K562 (cell line): ENCODE results near the gene RAI1. TPM values are rescaled to one million over a fixed set of nuclear protein-coding genes. Genes with fewer than 3 reads are reported as not detected.
A peak's percentile ranks its signal among the peaks of the same experiment; 100 is the strongest.

Experiments used
- ATAC-seq: fragments of 200-7000 bp; cut with Tn5 transposase; 3 replicates; pipeline ENCODE4 v1.9.1; 2020; ENCODE audit warnings: moderate library complexity
- BruUV-seq: library from RNA; stranded (reverse); fragments of 400-500 nt; replicated peaks from 2 replicates; lab custom pipeline; 2021; lab: Mats Ljungman, UMichigan
- CTCF ChIA-PET: fragments of 300-600 bp; formaldehyde crosslinking; extraction: SDS; loops from one replicate; lab custom pipeline; 2021; ENCODE audit warnings: low intra/inter-chr PET ratio; lab: Yijun Ruan, JAX
- POLR2A ChIA-PET: fragments of 300-600, 350-650 bp; sonication (Branson Sonifier 250); formaldehyde crosslinking; extraction: SDS; loops from one replicate; lab custom pipeline; 2021; ENCODE audit warnings: antibody characterized with exemption, inconsistent platforms; lab: Yijun Ruan, JAX
- DNase-seq, 4 experiments: peaks; one replicate each; pipeline versions ENCODE4 v3.0.0 to v3.0.0-alpha.2; 2011 to 2018; ENCODE audit warnings: low spot score in 3 of 4, mixed read lengths in 3 of 4; ENCODE audit errors: extremely low read depth in 1 of 4
- FAIRE-seq: peaks from 2 replicates; lab custom pipeline; 2011; peaks lifted over from hg19 to GRCh38; lab: Jason Lieb, UNC
- H2AFZ ChIP-seq: 2 replicates; pipeline ENCODE4 v1.6.0; 2011; ENCODE audit warnings: low read depth, low read length, control low read depth, inconsistent platforms
- H3K27ac ChIP-seq: fragments of 200-600 bp; 3 replicates; pipeline ENCODE4 v1.8.0; 2011; ENCODE audit warnings: low read depth, mild to moderate bottlenecking, control low read depth, inconsistent platforms, low read length, moderate library complexity, mixed read lengths; ENCODE audit errors: extremely low read depth
- H3K27me3 ChIP-seq, 2 experiments: fragments of 300-600 bp in 1 of 2; 2 replicates in 1 of 2; 3 replicates in 1 of 2; pipeline versions ENCODE4 v1.6.0 to v1.8.0; 2011; ENCODE audit warnings: inconsistent platforms in 2 of 2, low read length in 2 of 2, mild to moderate bottlenecking in 1 of 2, mixed read lengths in 1 of 2, moderate library complexity in 1 of 2; ENCODE audit not compliant: control insufficient read depth in 2 of 2, insufficient read depth in 2 of 2
- H3K36me3 ChIP-seq: fragments of 300-600 bp; 3 replicates; pipeline ENCODE4 v1.8.0; 2011; ENCODE audit warnings: mild to moderate bottlenecking, low read length, inconsistent platforms; ENCODE audit not compliant: control insufficient read depth, insufficient read depth
- H3K4me1 ChIP-seq, 2 experiments: fragments of 200-600 bp in 1 of 2; replicated peaks in 1 of 2; 2 replicates in 1 of 2; 3 replicates in 1 of 2; pipeline versions ENCODE4 v1.5.1 to v1.8.0; 2011; ENCODE audit warnings: inconsistent platforms in 2 of 2, low read length in 2 of 2, mild to moderate bottlenecking in 1 of 2, mixed read lengths in 1 of 2, moderate library complexity in 1 of 2; ENCODE audit not compliant: control insufficient read depth in 2 of 2, insufficient read depth in 2 of 2
- H3K4me2 ChIP-seq: 2 replicates; pipeline ENCODE4 v1.6.1; 2011; ENCODE audit warnings: low read length, control low read depth, inconsistent platforms, mixed read lengths; ENCODE audit not compliant: insufficient read depth
- H3K4me3 ChIP-seq: fragments of 200-600 bp; sonication (generic), shearing (Covaris generic); 2 replicates; pipeline ENCODE4 v1.5.1; 2016; ENCODE audit warnings: control low read depth, inconsistent platforms
- H3K79me2 ChIP-seq: fragments of 200-600 bp; 3 replicates; pipeline ENCODE4 v1.8.0; 2011; ENCODE audit warnings: low read length, inconsistent platforms; ENCODE audit not compliant: control insufficient read depth, insufficient read depth
- H3K9ac ChIP-seq, 2 experiments: 2 replicates each; pipeline versions ENCODE4 v1.6.0 to v1.6.1; 2011; ENCODE audit warnings: low read depth in 2 of 2, low read length in 2 of 2, control low read depth in 1 of 2, inconsistent platforms in 1 of 2, mild to moderate bottlenecking in 1 of 2, mixed read lengths in 1 of 2; ENCODE audit not compliant: insufficient read depth in 1 of 2
- H3K9me1 ChIP-seq: one replicate; pipeline ENCODE4 v1.6.0; 2011; ENCODE audit warnings: inconsistent platforms, mild to moderate bottlenecking, low read length, moderate library complexity; ENCODE audit not compliant: control insufficient read depth, insufficient read depth
- H3K9me3 ChIP-seq: replicated peaks from 2 replicates; pipeline ENCODE4 v1.5.1; 2011; ENCODE audit warnings: low read depth, low read length, inconsistent platforms; ENCODE audit not compliant: control insufficient read depth, insufficient read depth
- H4K20me1 ChIP-seq: replicated peaks from 2 replicates; pipeline ENCODE4 v1.6.1; 2011; ENCODE audit warnings: low read length, inconsistent platforms, mixed read lengths; ENCODE audit not compliant: control insufficient read depth, insufficient read depth
- ELF1 ChIP-seq: fragments of 200-800 bp; sonication (Bioruptor generic); IDR thresholded peaks from 2 replicates; pipeline ENCODE4 v1.6.1; 2016; ENCODE audit warnings: missing genetic modification characterization, missing compliant biosample characterization
- FOS ChIP-seq: IDR thresholded peaks from 3 replicates; pipeline ENCODE4 v1.6.1; 2011; ENCODE audit not compliant: insufficient read length; ENCODE audit errors: extremely low read depth
- KLF6 ChIP-seq: fragments of 250-450 bp; sonication (Bioruptor Pico); IDR thresholded peaks from 2 replicates; pipeline ENCODE4 v1.4.0; 2020; ENCODE audit warnings: mild to moderate bottlenecking, moderate library complexity, borderline replicate concordance
- MEIS2 ChIP-seq: fragments of 450-650 bp; IDR thresholded peaks from 2 replicates; pipeline ENCODE4 v1.6.1; 2014; ENCODE audit warnings: mild to moderate bottlenecking; ENCODE audit not compliant: partially characterized antibody
- NELFE ChIP-seq: IDR thresholded peaks from 2 replicates; pipeline ENCODE4 v1.6.1; 2011; ENCODE audit warnings: mild to moderate bottlenecking; ENCODE audit not compliant: insufficient read depth, insufficient read length
- RB1 ChIP-seq: fragments of 450-650 bp; IDR thresholded peaks from 2 replicates; pipeline ENCODE4 v1.6.1; 2017; ENCODE audit warnings: low read depth, mild to moderate bottlenecking
- ZFP36 ChIP-seq: fragments of 150-350 bp; IDR thresholded peaks from 2 replicates; pipeline ENCODE4 v1.6.1; 2018; ENCODE audit warnings: low read length, low read depth; ENCODE audit not compliant: partially characterized antibody
- ZNF24 ChIP-seq: fragments of 450-650 bp; IDR thresholded peaks from 2 replicates; pipeline ENCODE4 v1.6.1; 2016
- WGBS: fragments of 100-300 bp; shearing (Covaris generic); methylation state at CpG from one replicate; pipeline ENCODE4 v1.1.6; 2016; ENCODE audit warnings: low coverage, mixed read lengths; ENCODE audit not compliant: insufficient coverage; ENCODE audit errors: missing lambda C conversion rate; 5-methylcytosine and 5-hydroxymethylcytosine counted together
- in situ Hi-C: fragments of 300-500 bp; cut with MboI; formaldehyde crosslinking; loops from 4 replicates; pipeline ENCODE4 v1.15.0; 2018; ENCODE audit warnings: inconsistent platforms, mixed read lengths
- intact Hi-C: fragments of 100-400 bp; cut with micrococcal nuclease; formaldehyde crosslinking; loops from 2 replicates; pipeline ENCODE4 v1.14.2; 2022
- polyA plus RNA-seq, 8 experiments: library from polyadenylated mRNA; depleted of rRNA in 4 of 8; stranded (reverse) in 5 of 8; unstranded in 3 of 8; fragments of >200 nt; fragmentation: Nextera tagmentation in 2 of 8; fragmentation: Illumina TruSeq in 1 of 8; extraction: Ambion mirVana in 2 of 8; extraction: Trizol in 1 of 8; gene quantifications; 2 replicates each; pipeline versions ENCODE4 v1.2.1 to v1.2.3, GENCODE V29; 2011 to 2014; ENCODE audit warnings: inconsistent platforms in 1 of 8, missing spikeins in 1 of 8
- total RNA-seq, 7 experiments: library from RNA; depleted of rRNA in 6 of 7; stranded (reverse); fragments of >200 nt in 6 of 7; fragmentation: Illumina TruSeq in 2 of 7; extraction: Trizol in 2 of 7; gene quantifications; 2 replicates each; pipeline versions ENCODE4 v1.2.1 to v1.2.3, GENCODE V29; 2011 to 2021; ENCODE audit warnings: low replicate concordance in 1 of 7
- TF ChIP-seq, protein P1 (sequence below), 2 experiments: fragments of 450-650 bp; conservative IDR thresholded peaks; 2 replicates each; pipeline ENCODE4 v1.6.1; 2017; ENCODE audit warnings: mild to moderate bottlenecking in 2 of 2, moderate library complexity in 2 of 2

RAI1 gene
- total and polyA plus RNA-seq, 9 of the 15 experiments (the other 6 are each of a cell fraction or from before 2014, with no cell fraction given) = 0.68 to 19.9 (median 5.5) TPM

DNA sequence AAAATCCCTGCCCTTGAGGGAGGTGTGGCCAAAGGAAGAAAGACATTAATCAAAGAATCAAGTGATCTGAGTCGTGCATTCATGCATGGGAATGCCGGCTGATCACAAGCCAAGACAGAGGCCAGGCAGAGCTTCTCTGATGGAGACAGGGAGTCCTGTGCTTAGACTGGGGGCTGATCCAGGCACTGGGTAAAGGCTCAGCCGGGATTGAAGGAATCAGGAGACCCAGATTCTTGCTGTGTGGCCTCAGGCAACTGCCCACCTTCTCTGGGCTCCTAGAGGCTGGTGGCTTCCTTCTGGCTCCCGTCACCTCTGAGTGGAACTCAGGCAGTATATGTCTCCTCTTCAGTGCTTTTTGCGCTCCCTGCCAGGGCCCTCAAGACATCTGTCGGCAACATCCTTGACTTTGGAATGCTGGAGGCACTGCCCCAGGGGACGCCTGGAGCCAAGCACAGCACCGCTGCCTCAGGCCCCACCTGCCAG lies 17.7 kb downstream of the RAI1 start:
- Histone ChIP-seq H3K9me3 (no peaks in the 10 kb centered on the region), H3K36me3 (no peaks in the 10 kb centered on the region; the same call in 2 of the 3 replicates), H3K27me3 (no peaks in the 10 kb centered on the region), H3K4me3 (no peak overlapping the region), H3K4me2 (no peak overlapping the region), H4K20me1 (peaks cover 16% of the 10 kb centered on the region; the same call in 1 of the 2 replicates), H3K79me2 (peaks cover 90% of the 10 kb centered on the region), H2AFZ (no peak overlapping the region), H3K4me1 (peaks cover 13 to 44% of the 10 kb centered on the region in 2 experiments), H3K27ac (no peak overlapping the region), H3K9ac (no peak overlapping the region; a peak in 1 of 4 replicates), H3K9me1 (peaks cover 2% of the 10 kb centered on the region)
- ChIA-PET POLR2A (no interaction called here), CTCF (no interaction called here)
- no TSS peak for BruUV-seq
- in situ Hi-C loops = no loop called here
- TF ChIP-seq MEIS2 (peak; percentile 39), NELFE (no peak), KLF6 (CRISPR knock-in tag) (no peak), ZNF24 (no peak), ZFP36 (peak; percentile 58), RB1 (no peak), ELF1 (no peak), FOS (no peak)
- TF ChIP-seq, protein P1, sequence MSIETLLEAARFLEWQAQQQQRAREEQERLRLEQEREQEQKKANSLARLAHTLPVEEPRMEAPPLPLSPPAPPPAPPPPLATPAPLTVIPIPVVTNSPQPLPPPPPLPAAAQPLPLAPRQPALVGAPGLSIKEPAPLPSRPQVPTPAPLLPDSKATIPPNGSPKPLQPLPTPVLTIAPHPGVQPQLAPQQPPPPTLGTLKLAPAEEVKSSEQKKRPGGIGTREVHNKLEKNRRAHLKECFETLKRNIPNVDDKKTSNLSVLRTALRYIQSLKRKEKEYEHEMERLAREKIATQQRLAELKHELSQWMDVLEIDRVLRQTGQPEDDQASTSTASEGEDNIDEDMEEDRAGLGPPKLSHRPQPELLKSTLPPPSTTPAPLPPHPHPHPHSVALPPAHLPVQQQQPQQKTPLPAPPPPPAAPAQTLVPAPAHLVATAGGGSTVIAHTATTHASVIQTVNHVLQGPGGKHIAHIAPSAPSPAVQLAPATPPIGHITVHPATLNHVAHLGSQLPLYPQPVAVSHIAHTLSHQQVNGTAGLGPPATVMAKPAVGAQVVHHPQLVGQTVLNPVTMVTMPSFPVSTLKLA (conservative IDR thresholded peaks at IDR 0.05) = no peak
- FAIRE-seq = no peak
- no peak for ATAC-seq
- 60% methylated on average over 5 of the region's 8 CpGs for WGBS
- intact Hi-C loops = no loop called here
- DNase-seq = no peak
